ENCODE results near the gene QRSL1. TPM values are rescaled to one million over a fixed set of nuclear protein-coding genes. Genes with fewer than 3 reads are reported as not detected.
A peak's percentile ranks its signal among the peaks of the same experiment; 100 is the strongest.
"Not testable (repeated sequence)": the region's sequence is repeated elsewhere in the genome, so short reads cannot be mapped to it uniquely, and the experiment has no call there.

The QRSL1 gene
- total RNA-seq (10 to 100 TPM; 12.4 to 20.0 (median 15.1) TPM), polyA plus RNA-seq (10 to 100 TPM in 1 of 2 donors, 1 to 10 TPM in 1; 8.1 to 10.7 TPM)
- long read RNA-seq, donor 1, full-length matches to known transcripts: 29 of 36 reads
- long read RNA-seq, donor 1, partial matches to known transcripts: 6 of 36 reads
- long read RNA-seq, donor 1, other reads (novel, unspliced or antisense): 1 of 36 reads
- long read RNA-seq, donor 2, full-length matches to known transcripts: 21 of 27 reads
- long read RNA-seq, donor 2, partial matches to known transcripts: 1 of 27 reads
- long read RNA-seq, donor 2, other reads (novel, unspliced or antisense): 5 of 27 reads
- long read RNA-seq, donor 3, full-length matches to known transcripts: 51 of 59 reads
- long read RNA-seq, donor 3, partial matches to known transcripts: 2 of 59 reads
- long read RNA-seq, donor 3, other reads (novel, unspliced or antisense): 6 of 59 reads

GRCh38 chr6:106629103-106629858, at the start of gene QRSL1, which contains the start of gene RTN4IP1:
TSS of gene QRSL1 (plus strand) at chr6:106629578. CDS start at chr6:106629682, 104 bp downstream.
TSS of gene RTN4IP1 (minus strand) at chr6:106629498. CDS start at chr6:106629021, 477 bp downstream.
- Histone ChIP-seq H3K4me3 (peak within 1 kb of the TSS; percentile 55 to 96 (median 77)), H3K27me3 (no peaks in the 10 kb centered on the region), H3K4me1 (peaks cover 0 to 29% (median 19%) of the 10 kb centered on the region in 9 donors), H3K9me3 (no peaks in the 10 kb centered on the region), H3K27ac (peak within 1 kb of the TSS; percentile 19 to 92 (median 82)), H3K36me3 (no peaks in the 10 kb centered on the region)
- TF ChIP-seq CTCF (IDR thresholded peaks at IDR 0.05): no peak
- WGBS, 2 donors: 0 to 1% methylated on average over 46 of the region's 46 CpGs
- DNase-seq (peak; percentile 77 to 91), ATAC-seq (peak; percentile 97 to 100 (median 100))
- intact Hi-C loops (cut with DNase I): no loop called here

GRCh38 chr6:106581468-106581867, 47.9 kb upstream of the QRSL1 start:
- Histone ChIP-seq H3K4me3 (no peak overlapping the region), H3K27me3 (no peaks in the 10 kb centered on the region), H3K9me3 (no peaks in the 10 kb centered on the region), H3K4me1 (peaks cover 0 to 11% (median 0%) of the 10 kb centered on the region in 9 donors), H3K27ac (no peak overlapping the region), H3K36me3 (peaks cover 0 to 69% (median 4%) of the 10 kb centered on the region in 9 donors)
- no peak for DNase-seq
- TF ChIP-seq CTCF (IDR thresholded peaks at IDR 0.05): no peak
- intact Hi-C loops (cut with DNase I): no loop called here
- peak in 2 of 8 donors; percentile 42 to 49 for ATAC-seq
- WGBS, 2 donors: 48 to 63% methylated on average over 1 of the region's 1 CpG

GRCh38 chr6:106586815-106587415, 42.5 kb upstream of the QRSL1 start:
- no peak for TF ChIP-seq CTCF (IDR thresholded peaks at IDR 0.05)
- Histone ChIP-seq H3K27ac (no peak overlapping the region), H3K27me3 (no peaks in the 10 kb centered on the region), H3K9me3 (no peaks in the 10 kb centered on the region), H3K4me3 (no peak overlapping the region), H3K36me3 (peaks cover 0 to 75% (median 4%) of the 10 kb centered on the region in 9 donors), H3K4me1 (peaks cover 0 to 11% (median 0%) of the 10 kb centered on the region in 9 donors)
- ATAC-seq: no peak
- 97% methylated on average over 4 of the region's 4 CpGs for WGBS, 2 donors
- no peak for DNase-seq
- intact Hi-C loops (cut with DNase I): no loop called here

GRCh38 chr6:106588937-106589336, 40.4 kb upstream of the QRSL1 start:
- H3K9me3 ChIP-seq; H3K27ac ChIP-seq; DNase-seq; H3K4me3 ChIP-seq; H3K27me3 ChIP-seq; ATAC-seq; intact Hi-C loops (cut with DNase I): not testable (repeated sequence)
- 72 to 80% methylated on average over 2 to 4 of the region's 5 CpGs for WGBS, 2 donors
- Histone ChIP-seq H3K36me3 (peaks cover 0 to 65% (median 4%) of the 10 kb centered on the region in 9 donors), H3K4me1 (peaks cover 0 to 11% (median 0%) of the 10 kb centered on the region in 9 donors)

Data from heart right ventricle (tissue), 16 donors.